ENCODE data around the gene HLTF. TPM values are rescaled to one million over a fixed set of nuclear protein-coding genes. Genes with fewer than 3 reads are reported as not detected.

HLTF gene
- total and polyA plus RNA-seq, 2 of the 13 experiments (the other 11 are each of a cell fraction or from before 2014, with no cell fraction given): 12.0 to 22.9 TPM

DNA sequence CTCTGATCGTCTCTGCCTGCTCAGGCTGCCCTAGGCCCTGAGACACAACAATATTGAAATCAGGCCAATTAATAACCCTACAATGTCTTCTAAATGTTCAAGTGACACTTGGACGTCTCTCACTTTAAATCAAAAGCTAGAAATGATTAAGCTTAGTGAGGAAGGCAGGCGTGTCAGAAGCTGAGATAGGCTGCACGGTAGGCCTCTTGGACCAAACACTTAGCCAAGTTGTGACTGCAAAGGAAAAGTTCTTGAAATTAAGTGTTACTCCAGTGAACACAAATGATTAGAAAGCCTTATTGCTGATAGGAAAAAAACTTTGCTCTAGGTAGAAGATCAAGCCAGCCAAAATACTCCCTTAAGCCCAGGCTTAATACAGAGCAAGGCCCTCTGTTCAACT, 45.3 kb upstream of the HLTF start (continued):
- TF ChIP-seq, protein P1, sequence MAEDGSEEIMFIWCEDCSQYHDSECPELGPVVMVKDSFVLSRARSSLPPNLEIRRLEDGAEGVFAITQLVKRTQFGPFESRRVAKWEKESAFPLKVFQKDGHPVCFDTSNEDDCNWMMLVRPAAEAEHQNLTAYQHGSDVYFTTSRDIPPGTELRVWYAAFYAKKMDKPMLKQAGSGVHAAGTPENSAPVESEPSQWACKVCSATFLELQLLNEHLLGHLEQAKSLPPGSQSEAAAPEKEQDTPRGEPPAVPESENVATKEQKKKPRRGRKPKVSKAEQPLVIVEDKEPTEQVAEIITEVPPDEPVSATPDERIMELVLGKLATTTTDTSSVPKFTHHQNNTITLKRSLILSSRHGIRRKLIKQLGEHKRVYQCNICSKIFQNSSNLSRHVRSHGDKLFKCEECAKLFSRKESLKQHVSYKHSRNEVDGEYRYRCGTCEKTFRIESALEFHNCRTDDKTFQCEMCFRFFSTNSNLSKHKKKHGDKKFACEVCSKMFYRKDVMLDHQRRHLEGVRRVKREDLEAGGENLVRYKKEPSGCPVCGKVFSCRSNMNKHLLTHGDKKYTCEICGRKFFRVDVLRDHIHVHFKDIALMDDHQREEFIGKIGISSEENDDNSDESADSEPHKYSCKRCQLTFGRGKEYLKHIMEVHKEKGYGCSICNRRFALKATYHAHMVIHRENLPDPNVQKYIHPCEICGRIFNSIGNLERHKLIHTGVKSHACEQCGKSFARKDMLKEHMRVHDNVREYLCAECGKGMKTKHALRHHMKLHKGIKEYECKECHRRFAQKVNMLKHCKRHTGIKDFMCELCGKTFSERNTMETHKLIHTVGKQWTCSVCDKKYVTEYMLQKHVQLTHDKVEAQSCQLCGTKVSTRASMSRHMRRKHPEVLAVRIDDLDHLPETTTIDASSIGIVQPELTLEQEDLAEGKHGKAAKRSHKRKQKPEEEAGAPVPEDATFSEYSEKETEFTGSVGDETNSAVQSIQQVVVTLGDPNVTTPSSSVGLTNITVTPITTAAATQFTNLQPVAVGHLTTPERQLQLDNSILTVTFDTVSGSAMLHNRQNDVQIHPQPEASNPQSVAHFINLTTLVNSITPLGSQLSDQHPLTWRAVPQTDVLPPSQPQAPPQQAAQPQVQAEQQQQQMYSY (CRISPR knock-in tag; IDR thresholded peaks at IDR 0.05): no peak
- no peak for TF ChIP-seq ZNF510 (CRISPR knock-in tag; IDR thresholded peaks at IDR 0.05; ENCODE audit: low read depth)

DNA sequence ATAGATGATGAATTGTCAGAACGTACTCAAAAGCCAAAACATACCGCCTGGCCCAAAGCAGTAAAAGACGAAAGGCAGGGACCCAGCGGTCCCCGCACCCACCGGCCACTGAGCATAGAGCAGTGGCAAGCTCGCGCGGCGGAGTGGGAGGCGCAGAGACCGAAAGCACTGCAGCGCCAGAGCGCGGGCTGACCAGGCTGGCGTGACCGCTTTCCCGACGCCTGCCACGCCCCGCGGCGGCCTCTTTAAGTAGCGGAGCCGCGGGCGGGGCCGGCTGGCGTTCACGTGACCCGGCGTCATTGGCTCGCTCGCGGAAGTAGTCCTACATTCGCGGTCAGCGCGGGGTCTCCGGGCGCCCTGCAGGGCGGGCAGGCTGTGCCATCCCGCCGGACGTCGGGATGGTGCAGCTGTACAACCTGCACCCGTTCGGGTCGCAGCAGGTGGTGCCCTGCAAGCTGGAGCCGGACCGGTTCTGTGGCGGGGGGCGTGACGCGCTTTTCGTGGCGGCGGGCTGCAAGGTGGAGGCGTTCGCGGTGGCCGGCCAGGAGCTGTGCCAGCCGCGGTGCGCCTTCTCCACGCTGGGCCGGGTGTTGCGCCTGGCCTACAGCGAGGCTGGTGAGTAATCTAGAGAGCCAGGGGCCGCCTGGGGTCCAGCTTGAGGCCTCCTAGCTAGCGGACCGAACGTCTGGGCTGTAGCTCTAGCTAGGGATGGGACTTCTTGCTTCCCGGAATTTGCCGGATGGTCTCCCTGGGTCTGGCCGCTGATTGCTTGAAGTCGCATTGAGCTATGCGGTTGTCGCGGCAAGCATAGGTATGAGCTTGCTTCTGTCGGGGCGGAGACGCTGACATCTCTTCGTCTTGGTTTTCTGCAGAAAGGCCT, 43.2 kb upstream of the HLTF start, which contains the start of gene HPS3:
Gene HPS3, plus strand, starts transcription at position 313 of the 880 bp plus-strand sequence. Its CDS starts 86 bp downstream, at position 399.
- no TSS peak for BruUV-seq (replicated peaks)
- peak within 1 kb of the TSS; percentile 74 for H3K27ac ChIP-seq (ENCODE audit: extremely low read length, insufficient read depth, low read length)
- H3K36me3 ChIP-seq (replicated peaks in 1 of 2; ENCODE audit: control insufficient read depth in 1 of 2, insufficient read depth in 2 of 2, low read length in 2 of 2): no peaks in the 10 kb centered on the region
- ChIA-PET POLR2A (interaction anchor here (0.8 to 1.8 kb wide), 15 partner anchors 9 to 364 kb away, joined by 3 to 9 read pairs (median 4); partner anchors contain the start of genes GYG1 and HLTF), CTCF (ENCODE audit: low intra/inter-chr PET ratio, low total read pairs) (no interaction called here)
- H3K9me3 ChIP-seq (ENCODE audit: low read length): no peaks in the 10 kb centered on the region
- H3K4me1 ChIP-seq (ENCODE audit: insufficient read depth, low read length): peaks cover 47% of the 10 kb centered on the region
- ATAC-seq (peak; percentile 96), DNase-seq (ENCODE audit: low spot score) (peak; percentile 79), FAIRE-seq (no peak)
- H2AFZ ChIP-seq (ENCODE audit: low read length): peak within 1 kb of the TSS; percentile 11
- H3K9ac ChIP-seq (ENCODE audit: insufficient read depth, low read depth, low read length): peak within 1 kb of the TSS; percentile 68
- peak within 1 kb of the TSS; percentile 78 to 95 (median 92) for H3K4me3 ChIP-seq (replicated peaks in 1 of 3; ENCODE audit: insufficient read depth in 1 of 3, low read depth in 2 of 3, low read length in 3 of 3)
- peak within 1 kb of the TSS; percentile 86 for H3K4me2 ChIP-seq (ENCODE audit: low read depth, low read length)
- intact Hi-C loops (cut with micrococcal nuclease; ENCODE audit: unreplicated experiment) (loop anchor here (1.0 to 5.0 kb wide), 4 partner anchors 78 to 238 kb away; partner anchors contain the start of gene CP), in situ Hi-C loops (cut with HindIII; ENCODE audit: extremely low pct_ligation_motif_present, low pct_unique_long_range_greater_than_20kb) (loop anchor here (10.0 kb wide), 1 partner anchor 355 kb away; no protein-coding TSS in a partner anchor)
- no peaks in the 10 kb centered on the region; a peak in 1 of 5 replicates for H3K27me3 ChIP-seq (ENCODE audit: control insufficient read depth in 1 of 2, insufficient read depth in 2 of 2, low read length in 2 of 2)
- under 1% methylated on average over 18 of the region's 84 CpGs for WGBS (ENCODE audit: low lambda C conversion rate)
- no peaks in the 10 kb centered on the region; the same call in 1 of the 2 replicates for H4K20me1 ChIP-seq (ENCODE audit: insufficient read depth, low read length)
- peaks cover 14% of the 10 kb centered on the region for H3K79me2 ChIP-seq (ENCODE audit: insufficient read depth, low read length)
- TF ChIP-seq MTF1 (CRISPR knock-in tag; IDR thresholded peaks at IDR 0.05): 0 out of 2 replicates have a peak, but pooled peaks have one; percentile 6
- TF ChIP-seq, protein P2, sequence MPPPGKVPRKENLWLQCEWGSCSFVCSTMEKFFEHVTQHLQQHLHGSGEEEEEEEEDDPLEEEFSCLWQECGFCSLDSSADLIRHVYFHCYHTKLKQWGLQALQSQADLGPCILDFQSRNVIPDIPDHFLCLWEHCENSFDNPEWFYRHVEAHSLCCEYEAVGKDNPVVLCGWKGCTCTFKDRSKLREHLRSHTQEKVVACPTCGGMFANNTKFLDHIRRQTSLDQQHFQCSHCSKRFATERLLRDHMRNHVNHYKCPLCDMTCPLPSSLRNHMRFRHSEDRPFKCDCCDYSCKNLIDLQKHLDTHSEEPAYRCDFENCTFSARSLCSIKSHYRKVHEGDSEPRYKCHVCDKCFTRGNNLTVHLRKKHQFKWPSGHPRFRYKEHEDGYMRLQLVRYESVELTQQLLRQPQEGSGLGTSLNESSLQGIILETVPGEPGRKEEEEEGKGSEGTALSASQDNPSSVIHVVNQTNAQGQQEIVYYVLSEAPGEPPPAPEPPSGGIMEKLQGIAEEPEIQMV (CRISPR knock-in tag; IDR thresholded peaks at IDR 0.05; ENCODE audit: low read depth): no peak
- no peak for TF ChIP-seq ZEB1 (IDR thresholded peaks at IDR 0.05; ENCODE audit: insufficient replicate concordance, low read depth)
- TF ChIP-seq JARID2 (CRISPR knock-in tag; IDR thresholded peaks at IDR 0.05; ENCODE audit: insufficient replicate concordance): no peak
- TF ChIP-seq LBX2 (CRISPR knock-in tag; IDR thresholded peaks at IDR 0.05; ENCODE audit: borderline replicate concordance): peak; percentile 41
- no peak for TF ChIP-seq TBP (CRISPR knock-in tag; IDR thresholded peaks at IDR 0.05)
- no peak for TF ChIP-seq PRDM4 (CRISPR knock-in tag; IDR thresholded peaks at IDR 0.05; ENCODE audit: borderline replicate concordance)
- TF ChIP-seq CBX1 (IDR thresholded peaks at IDR 0.05; ENCODE audit: low read depth): no peak
- TF ChIP-seq MIER3 (CRISPR knock-in tag; IDR thresholded peaks at IDR 0.05; ENCODE audit: borderline replicate concordance): peak; percentile 32; the same call in 1 of the 2 replicates
